KG1 (cell line): ENCODE results near the gene MORN5.

Experiments used
- DNase-seq: peaks from one replicate; lab custom pipeline; 2025; lab: John Stamatoyannopoulos, UW

Gene MORN5

GRCh38 chr9:122192261-122192875 lies 32.7 kb downstream of the MORN5 start:
- no peak for DNase-seq

GRCh38 chr9:122192914-122193525 lies 33.3 kb downstream of the MORN5 start:
- no peak for DNase-seq

- DNase-seq = no peak
Observed at GRCh38 chr9:122193651-122194050, 33.9 kb downstream of the MORN5 start.

- DNase-seq = no peak
Observed at GRCh38 chr9:122195875-122196274, 36.2 kb downstream of the MORN5 start.

- no peak for DNase-seq
Observed at GRCh38 chr9:122197426-122197825, 37.7 kb downstream of the MORN5 start.

- no peak for DNase-seq
Observed at GRCh38 chr9:122197882-122198281, 38.2 kb downstream of the MORN5 start.

- DNase-seq = no peak
Observed at GRCh38 chr9:122200960-122201595, 41.4 kb downstream of the MORN5 start.

GRCh38 chr9:122201641-122202040 lies 41.9 kb downstream of the MORN5 start:
- DNase-seq = no peak

- DNase-seq = no peak
Observed at GRCh38 chr9:122202111-122202510, 42.4 kb downstream of the MORN5 start.

- no peak for DNase-seq
Observed at GRCh38 chr9:122204055-122204454, 44.3 kb downstream of the MORN5 start.

- DNase-seq = no peak
Observed at GRCh38 chr9:122204491-122204890, 44.8 kb downstream of the MORN5 start.

- DNase-seq = no peak
Observed at GRCh38 chr9:122205176-122205575, 45.5 kb downstream of the MORN5 start.

- DNase-seq = no peak
Observed at GRCh38 chr9:122206118-122207046, 46.7 kb downstream of the MORN5 start.

- DNase-seq = no peak
Observed at GRCh38 chr9:122207096-122207495, 47.4 kb downstream of the MORN5 start.

- DNase-seq = no peak
Observed at GRCh38 chr9:122209451-122209850, 49.7 kb downstream of the MORN5 start.

- no peak for DNase-seq
Observed at GRCh38 chr9:122212473-122213004, 52.8 kb downstream of the MORN5 start.

- no peak for DNase-seq
Observed at GRCh38 chr9:122213102-122213588, 53.4 kb downstream of the MORN5 start.

GRCh38 chr9:122213589-122214413 lies 54.1 kb downstream of the MORN5 start:
- DNase-seq = no peak

- no peak for DNase-seq
Observed at GRCh38 chr9:122214507-122214906, 54.8 kb downstream of the MORN5 start.

GRCh38 chr9:122215663-122216062 lies 56.0 kb downstream of the MORN5 start:
- DNase-seq = no peak

- no peak for DNase-seq
Observed at GRCh38 chr9:122216138-122216797, 56.6 kb downstream of the MORN5 start.
